ENCODE results near the gene C19orf81.

DNA sequence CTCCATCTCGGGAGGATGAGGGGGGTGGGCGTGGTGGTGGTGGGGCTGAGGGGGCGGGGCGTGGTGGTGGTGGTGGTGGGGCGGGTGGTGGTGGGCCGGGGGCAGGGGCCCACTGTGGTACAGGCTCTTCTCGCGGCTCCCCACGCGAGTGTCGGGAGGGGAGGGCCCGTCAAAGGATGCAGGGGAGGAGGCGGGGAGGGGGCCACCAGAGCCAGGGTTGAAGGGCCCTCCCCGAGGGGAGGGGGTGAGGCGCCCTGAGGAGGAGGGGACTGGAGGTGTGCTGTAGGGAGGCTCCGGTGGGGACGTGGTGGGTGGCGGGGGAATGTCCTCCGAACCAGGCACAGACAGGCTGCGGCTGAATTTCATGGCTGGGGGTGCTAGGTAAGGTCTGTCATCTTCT, 19.6 kb downstream of the C19orf81 start:
- TF ChIP-seq CTCF (IDR thresholded peaks at IDR 0.05; ENCODE audit: low read depth, low read length) (no peak), POLR2A (IDR thresholded peaks at IDR 0.05; ENCODE audit: extremely low read depth, insufficient read length) (no peak), MYC (IDR thresholded peaks at IDR 0.05; ENCODE audit: low read depth, low read length) (no peak), MAX (IDR thresholded peaks at IDR 0.05; ENCODE audit: low read depth, low read length) (no peak)

Data from NB4 (cell line).